Smooth muscle cell (in vitro differentiated cells): ENCODE data around the gene MACROD1. TPM values are rescaled to one million over a fixed set of nuclear protein-coding genes. Genes with fewer than 3 reads are reported as not detected.

Source experiments
- DNase-seq: peaks from one replicate; lab custom pipeline; 2025; ENCODE audit not compliant: unreplicated experiment; lab: John Stamatoyannopoulos, UW
- H2AFZ ChIP-seq: fragments of 200-600 bp; sonication (generic); 2 replicates; pipeline ENCODE4 v1.6.0; 2016; ENCODE audit warnings: antibody characterized with exemption, low read depth, mild to moderate bottlenecking
- H3F3A ChIP-seq: fragments of 200-600 bp; sonication (generic); 2 replicates; pipeline ENCODE4 v1.6.0; 2017; ENCODE audit warnings: antibody characterized with exemption, low read depth
- H3K27ac ChIP-seq: fragments of 200-600 bp; sonication (generic); 2 replicates; pipeline ENCODE4 v1.5.1; 2016; ENCODE audit warnings: low read depth, mild to moderate bottlenecking
- H3K27me3 ChIP-seq: fragments of 200-600 bp; sonication (generic); 2 replicates; pipeline ENCODE4 v1.6.1; 2016; ENCODE audit warnings: low read depth, mild to moderate bottlenecking
- H3K36me3 ChIP-seq: fragments of 200-600 bp; sonication (generic); 2 replicates; pipeline ENCODE4 v1.5.1; 2016; ENCODE audit warnings: low read depth
- H3K4me1 ChIP-seq: fragments of 200-600 bp; sonication (generic); 2 replicates; pipeline ENCODE4 v1.5.1; 2016; ENCODE audit warnings: low read depth
- H3K4me2 ChIP-seq: fragments of 200-600 bp; sonication (generic); 2 replicates; pipeline ENCODE4 v1.6.0; 2016; ENCODE audit warnings: mild to moderate bottlenecking
- H3K4me3 ChIP-seq: fragments of 200-600 bp; sonication (generic); 2 replicates; pipeline ENCODE4 v1.5.1; 2016; ENCODE audit warnings: mild to moderate bottlenecking
- H3K79me2 ChIP-seq: fragments of 200-600 bp; sonication (generic); 2 replicates; pipeline ENCODE4 v1.6.0; 2016; ENCODE audit warnings: low read depth, mild to moderate bottlenecking
- H3K9ac ChIP-seq: fragments of 200-600 bp; sonication (generic); 2 replicates; pipeline ENCODE4 v1.6.0; 2016; ENCODE audit warnings: low read depth
- H3K9me3 ChIP-seq: fragments of 200-600 bp; sonication (generic); replicated peaks from 2 replicates; pipeline ENCODE4 v1.5.1; 2016; ENCODE audit warnings: low read depth
- H4K20me1 ChIP-seq: fragments of 200-600 bp; sonication (generic); 2 replicates; pipeline ENCODE4 v1.6.0; 2016; ENCODE audit warnings: low read depth
- WGBS: methylation state at CpG from one replicate; pipeline ENCODE4 v1.1.7; 2016; ENCODE audit warnings: low lambda C conversion rate; 5-methylcytosine and 5-hydroxymethylcytosine counted together
- polyA plus RNA-seq: library from polyadenylated mRNA; unstranded; fragments of >200 nt; fragmentation: Nextera tagmentation; extraction: Ambion mirVana; gene quantifications from 2 replicates; pipeline ENCODE4 v1.2.1, GENCODE V29; 2016
- total RNA-seq: library from RNA; depleted of rRNA; stranded (reverse); fragments of >200 nt; gene quantifications from 2 replicates; pipeline ENCODE4 v1.2.3, GENCODE V29; 2014
- TF ChIP-seq, protein P1 (sequence below): fragments of 200-600 bp; sonication (generic); IDR thresholded peaks from 2 replicates; pipeline ENCODE4 v1.5.1; 2017; ENCODE audit warnings: borderline replicate concordance, mild to moderate bottlenecking, antibody characterized with exemption; ENCODE audit not compliant: insufficient read depth, poor library complexity, severe bottlenecking

MACROD1 gene
- total and polyA plus RNA-seq, 2 experiments from 2014 or later = 9.2 to 32.6 TPM

DNA sequence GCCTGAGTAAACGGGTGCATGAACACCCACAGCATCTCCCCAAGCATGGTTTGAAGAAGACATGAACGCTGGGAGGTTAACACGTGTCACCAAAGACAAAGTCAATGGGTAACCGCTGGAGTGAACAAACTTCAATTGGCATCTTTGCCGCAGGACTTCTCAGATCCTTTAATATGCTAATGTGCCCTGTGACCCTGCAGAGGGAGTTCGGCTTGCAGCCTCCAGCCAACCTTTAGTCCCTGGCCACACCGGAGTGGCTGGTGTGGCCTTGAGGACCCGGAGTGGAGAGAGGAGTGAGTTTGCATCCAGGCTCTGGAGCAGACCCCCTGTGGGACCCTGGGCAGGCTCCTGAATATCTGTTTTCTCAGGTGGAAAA, 73.2 kb downstream of the MACROD1 start:
- Histone ChIP-seq H3K27me3 (no peaks in the 10 kb centered on the region), H3K79me2 (no peaks in the 10 kb centered on the region), H3K36me3 (no peaks in the 10 kb centered on the region), H3F3A (peaks cover 6% of the 10 kb centered on the region), H3K27ac (no peak overlapping the region), H3K4me3 (no peak overlapping the region), H3K4me1 (peaks cover 43% of the 10 kb centered on the region), H3K9ac (no peak overlapping the region), H2AFZ (no peak overlapping the region), H4K20me1 (peaks cover 9% of the 10 kb centered on the region), H3K9me3 (no peaks in the 10 kb centered on the region), H3K4me2 (no peak overlapping the region)
- 72% methylated on average over 8 of the region's 8 CpGs for WGBS
- no peak for DNase-seq
- TF ChIP-seq, protein P1, sequence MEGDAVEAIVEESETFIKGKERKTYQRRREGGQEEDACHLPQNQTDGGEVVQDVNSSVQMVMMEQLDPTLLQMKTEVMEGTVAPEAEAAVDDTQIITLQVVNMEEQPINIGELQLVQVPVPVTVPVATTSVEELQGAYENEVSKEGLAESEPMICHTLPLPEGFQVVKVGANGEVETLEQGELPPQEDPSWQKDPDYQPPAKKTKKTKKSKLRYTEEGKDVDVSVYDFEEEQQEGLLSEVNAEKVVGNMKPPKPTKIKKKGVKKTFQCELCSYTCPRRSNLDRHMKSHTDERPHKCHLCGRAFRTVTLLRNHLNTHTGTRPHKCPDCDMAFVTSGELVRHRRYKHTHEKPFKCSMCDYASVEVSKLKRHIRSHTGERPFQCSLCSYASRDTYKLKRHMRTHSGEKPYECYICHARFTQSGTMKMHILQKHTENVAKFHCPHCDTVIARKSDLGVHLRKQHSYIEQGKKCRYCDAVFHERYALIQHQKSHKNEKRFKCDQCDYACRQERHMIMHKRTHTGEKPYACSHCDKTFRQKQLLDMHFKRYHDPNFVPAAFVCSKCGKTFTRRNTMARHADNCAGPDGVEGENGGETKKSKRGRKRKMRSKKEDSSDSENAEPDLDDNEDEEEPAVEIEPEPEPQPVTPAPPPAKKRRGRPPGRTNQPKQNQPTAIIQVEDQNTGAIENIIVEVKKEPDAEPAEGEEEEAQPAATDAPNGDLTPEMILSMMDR = no peak

DNA sequence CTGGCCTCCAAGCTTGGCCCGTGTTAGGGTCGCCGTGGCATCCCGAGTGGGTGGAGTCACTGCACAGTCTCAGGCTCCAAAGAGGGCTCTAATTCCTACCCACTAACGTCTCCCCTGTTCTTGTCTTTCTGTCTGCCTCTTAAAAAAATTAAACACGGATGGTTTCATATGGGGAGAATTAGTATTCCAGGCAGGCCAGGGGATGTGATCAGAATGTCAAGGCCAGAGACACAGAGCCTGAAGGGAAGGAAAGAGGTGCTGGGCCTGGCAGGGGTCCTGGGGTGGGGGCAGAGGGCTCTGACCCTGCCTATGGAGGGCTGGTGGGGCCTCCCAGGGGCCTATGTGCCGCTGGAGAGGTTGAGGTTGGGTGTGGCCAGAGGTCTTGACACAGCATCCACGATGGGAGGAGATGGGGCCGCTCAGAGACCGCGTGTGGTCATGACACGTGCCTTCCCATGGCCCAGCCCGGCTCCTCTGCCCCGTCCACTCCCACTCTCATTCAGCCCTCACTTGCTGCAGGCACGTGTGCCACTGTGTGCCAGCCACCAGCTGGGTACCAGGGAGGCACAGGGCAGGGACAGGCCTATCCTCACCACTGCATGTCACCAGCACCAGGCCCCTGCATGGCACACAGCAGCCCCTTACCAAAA, 73.7 kb downstream of the MACROD1 start:
- Histone ChIP-seq H2AFZ (no peak overlapping the region), H3K79me2 (no peaks in the 10 kb centered on the region), H3F3A (peaks cover 6% of the 10 kb centered on the region), H3K9me3 (no peaks in the 10 kb centered on the region), H3K9ac (no peak overlapping the region), H3K27ac (no peak overlapping the region), H3K36me3 (no peaks in the 10 kb centered on the region), H4K20me1 (peaks cover 7% of the 10 kb centered on the region), H3K4me1 (peaks cover 43% of the 10 kb centered on the region), H3K27me3 (no peaks in the 10 kb centered on the region), H3K4me3 (no peak overlapping the region), H3K4me2 (no peak overlapping the region)
- 83% methylated on average over 15 of the region's 15 CpGs for WGBS
- TF ChIP-seq, protein P1 = no peak
- no peak for DNase-seq

DNA sequence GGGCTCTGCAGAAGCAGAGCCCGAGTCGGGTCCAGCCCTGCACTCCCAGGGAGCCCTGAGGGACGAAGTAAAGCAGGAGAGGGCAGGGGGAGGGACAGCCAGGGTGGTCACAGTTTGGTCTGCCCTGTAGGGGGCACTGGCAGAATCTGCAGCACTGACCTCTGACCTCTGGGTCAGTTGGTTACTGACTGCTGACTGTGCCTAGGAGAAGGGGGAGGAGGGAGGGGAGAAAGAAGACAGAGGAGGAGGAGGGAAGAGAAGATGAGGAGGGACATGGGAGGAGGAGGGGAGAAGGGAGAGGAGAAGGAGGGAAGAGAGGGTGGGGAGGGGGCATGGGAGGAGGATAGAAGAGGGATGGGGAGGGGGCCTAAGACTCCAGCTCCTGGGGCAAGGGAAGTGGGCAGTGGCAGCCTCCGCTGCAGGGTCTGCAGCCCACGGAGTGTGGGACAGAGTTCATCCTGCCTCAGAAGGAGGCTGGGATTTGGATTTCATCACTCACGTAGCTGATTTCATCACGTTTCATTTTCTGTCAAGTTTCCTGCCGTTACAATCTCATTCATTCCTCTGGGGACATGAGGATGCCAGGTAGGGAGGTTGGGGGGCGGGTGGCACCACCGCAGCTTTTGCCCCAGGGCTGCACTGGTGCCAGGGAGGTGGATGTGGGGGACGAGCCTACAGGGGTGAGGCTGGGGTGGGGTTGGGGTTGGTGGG, 75.0 kb downstream of the MACROD1 start:
- peaks cover 7% of the 10 kb centered on the region for H4K20me1 ChIP-seq
- H2AFZ ChIP-seq = no peak overlapping the region
- no peaks in the 10 kb centered on the region for H3K79me2 ChIP-seq
- H3K27me3 ChIP-seq = no peaks in the 10 kb centered on the region
- 57% methylated on average over 11 of the region's 11 CpGs for WGBS
- TF ChIP-seq, protein P1 = peak; percentile 13
- H3K27ac ChIP-seq = no peak overlapping the region
- DNase-seq = no peak
- peaks cover 6% of the 10 kb centered on the region for H3F3A ChIP-seq
- H3K9ac ChIP-seq = no peak overlapping the region
- peaks cover 42% of the 10 kb centered on the region for H3K4me1 ChIP-seq
- H3K36me3 ChIP-seq = no peaks in the 10 kb centered on the region
- peak overlapping the region; percentile 21 for H3K4me2 ChIP-seq
- no peak overlapping the region for H3K4me3 ChIP-seq
- no peaks in the 10 kb centered on the region for H3K9me3 ChIP-seq
